ENCODE results near the gene SLC4A2.

The SLC4A2 gene

DNA sequence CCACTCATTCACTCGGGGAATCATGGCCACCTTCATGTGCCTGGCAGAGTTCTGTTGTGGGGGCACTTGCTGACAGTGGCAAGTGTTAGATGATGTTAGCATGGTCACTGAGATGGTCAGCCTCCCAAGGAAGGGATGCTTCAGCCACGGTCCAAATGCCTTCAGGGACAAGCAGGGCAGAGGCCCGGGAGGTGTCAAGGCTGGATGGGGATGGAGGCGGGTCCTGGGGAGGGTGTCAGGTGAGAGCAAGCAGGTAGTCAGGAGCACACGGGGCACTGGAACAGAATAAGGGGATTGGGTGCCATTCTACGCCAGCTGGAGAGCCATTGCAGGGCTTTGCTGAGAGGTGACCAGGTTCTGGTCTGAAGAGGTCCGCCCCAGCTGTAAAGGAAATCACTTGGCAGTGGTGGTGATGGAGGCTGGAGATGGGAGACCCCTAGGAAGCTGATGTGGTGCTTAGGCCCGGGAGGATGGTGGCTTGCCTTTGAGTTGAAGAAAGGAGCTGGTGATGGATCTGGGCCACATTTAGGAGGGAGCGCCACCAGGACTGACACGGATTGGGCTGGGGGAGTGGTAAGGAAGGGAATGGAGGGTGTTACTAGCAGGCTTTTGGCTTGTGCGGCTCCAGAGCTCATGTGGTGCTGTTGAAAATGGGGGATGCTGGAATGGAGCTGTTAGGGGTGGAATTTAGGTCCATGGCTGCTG lies 51.0 kb downstream of the SLC4A2 start:
- DNase-seq (ENCODE audit: insufficient read length, low spot score), result no peak
- no peak for FAIRE-seq

DNA sequence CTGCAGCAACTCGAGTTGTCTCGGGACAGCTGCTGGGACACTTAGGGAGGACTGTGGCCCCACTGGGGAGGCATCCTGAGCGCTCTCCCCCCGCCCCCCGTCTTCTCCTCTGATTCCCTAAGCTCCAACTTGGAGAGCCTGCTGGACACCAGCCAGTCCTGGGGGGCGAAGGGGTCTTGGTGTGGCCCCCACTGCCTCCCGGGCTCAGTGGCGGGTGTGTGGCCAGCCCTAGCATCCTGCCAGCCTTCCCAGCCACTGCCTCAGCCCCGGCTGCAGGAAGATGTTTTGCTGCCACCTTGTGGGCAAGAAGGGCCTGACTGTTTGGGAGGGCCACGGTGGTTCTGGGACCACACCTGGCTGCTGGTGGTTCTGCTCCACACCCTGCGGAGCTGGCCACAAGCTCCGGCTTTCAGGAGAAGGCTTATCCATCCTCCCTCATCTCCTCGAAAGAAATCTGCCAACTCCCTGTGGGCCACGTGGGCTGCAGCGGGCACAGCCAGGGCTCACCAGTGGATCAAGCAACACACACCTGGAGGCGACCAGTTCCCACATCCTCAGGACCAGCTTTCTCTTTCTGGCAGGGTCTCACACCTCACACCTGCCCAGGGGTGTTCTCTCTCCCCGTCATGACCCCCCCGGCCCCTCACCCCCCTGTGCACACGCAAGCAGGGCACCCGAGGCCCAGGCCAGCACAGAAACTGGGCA lies 51.7 kb downstream of the SLC4A2 start:
- FAIRE-seq (peak; percentile 63), DNase-seq (ENCODE audit: insufficient read length, low spot score) (peak; percentile 75)

DNA sequence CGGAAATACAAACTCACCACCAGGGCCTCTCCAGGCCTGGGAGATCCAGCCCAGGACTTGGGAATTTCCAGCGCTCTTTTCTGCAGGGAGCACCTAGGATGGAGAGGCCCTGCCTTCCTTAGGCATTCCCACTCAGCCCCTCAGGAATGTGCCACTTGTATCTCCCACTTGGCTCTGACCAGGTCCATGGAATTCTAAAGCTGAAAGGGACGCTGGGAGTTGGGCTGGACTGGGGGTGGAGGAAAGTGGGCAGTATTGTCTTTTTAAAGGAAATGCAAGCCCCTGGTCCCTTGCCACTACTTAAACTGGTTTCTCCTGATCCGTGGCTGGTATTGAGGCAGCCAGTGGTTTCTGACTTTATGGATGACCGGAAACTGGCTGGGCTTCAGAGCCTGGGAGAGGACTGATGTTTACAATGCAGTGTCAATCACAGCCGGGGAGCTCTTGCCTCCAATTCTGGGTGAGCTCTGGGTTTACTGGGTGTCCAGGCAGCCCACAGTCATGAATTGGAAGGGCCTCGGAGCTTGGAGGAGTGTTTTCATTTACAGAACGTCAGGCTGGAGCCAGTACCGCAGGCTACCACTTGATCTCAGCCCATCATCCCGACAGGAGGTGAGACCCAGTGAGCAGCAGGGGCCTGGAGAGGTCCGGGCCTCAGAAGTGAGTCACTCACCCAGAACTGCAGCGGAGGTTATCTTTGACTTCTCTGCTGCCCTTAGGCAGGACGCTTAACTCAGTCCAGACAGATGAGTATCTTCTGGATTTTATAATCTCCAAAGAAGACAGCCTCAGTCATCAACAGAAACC lies 54.2 kb downstream of the SLC4A2 start:
- FAIRE-seq (peak; percentile 36), DNase-seq (ENCODE audit: insufficient read length, low spot score) (peak; percentile 85)

DNA sequence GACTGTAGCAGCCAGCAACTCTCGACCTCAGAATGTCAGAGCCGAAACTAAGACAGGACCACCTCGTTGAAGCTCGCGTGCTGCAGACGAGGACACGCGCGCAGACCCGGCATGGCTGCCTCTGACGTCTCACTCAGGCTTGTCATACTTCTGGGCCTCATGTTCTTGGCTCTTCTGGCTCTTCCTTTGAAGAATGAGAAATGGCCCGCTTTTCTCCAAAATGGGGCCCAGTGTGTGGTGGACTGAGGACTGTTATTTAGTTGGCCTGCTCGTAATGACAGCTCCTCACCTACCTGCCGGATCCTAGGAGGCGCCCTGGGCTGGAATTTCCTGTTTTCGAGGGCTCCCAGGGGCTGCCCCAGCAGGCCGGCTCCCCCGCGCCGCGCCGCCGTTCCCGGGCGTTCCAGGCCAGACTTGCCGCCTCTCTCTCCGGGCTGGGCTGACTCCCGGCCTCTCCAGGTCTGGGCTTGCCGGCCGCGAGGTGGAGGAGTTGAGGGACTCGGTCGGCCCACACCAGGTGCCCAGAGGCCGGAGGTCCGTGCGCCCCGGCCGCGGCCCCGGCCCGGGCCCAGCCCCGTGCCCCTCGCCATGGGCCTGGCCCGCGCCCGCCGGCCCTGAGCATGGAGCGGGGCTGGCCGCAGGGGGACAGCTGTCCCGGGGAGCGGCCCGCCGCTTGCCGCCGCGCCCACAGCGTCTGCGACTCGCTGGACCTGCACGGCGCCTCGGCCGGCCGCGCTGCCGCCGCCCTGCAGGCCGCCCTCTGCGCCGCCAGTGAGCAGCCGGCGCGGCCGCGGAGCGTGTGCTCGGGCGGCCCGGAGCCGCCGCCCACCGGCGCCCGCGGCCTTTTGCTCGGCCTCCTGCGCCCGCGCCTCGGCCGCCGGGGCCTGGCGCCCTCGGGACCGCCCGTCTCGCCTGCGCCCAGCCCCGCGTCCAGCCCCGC lies 55.0 kb downstream of the SLC4A2 start:
- no peak for FAIRE-seq
- DNase-seq (ENCODE audit: insufficient read length, low spot score), result peak; percentile 24

DNA sequence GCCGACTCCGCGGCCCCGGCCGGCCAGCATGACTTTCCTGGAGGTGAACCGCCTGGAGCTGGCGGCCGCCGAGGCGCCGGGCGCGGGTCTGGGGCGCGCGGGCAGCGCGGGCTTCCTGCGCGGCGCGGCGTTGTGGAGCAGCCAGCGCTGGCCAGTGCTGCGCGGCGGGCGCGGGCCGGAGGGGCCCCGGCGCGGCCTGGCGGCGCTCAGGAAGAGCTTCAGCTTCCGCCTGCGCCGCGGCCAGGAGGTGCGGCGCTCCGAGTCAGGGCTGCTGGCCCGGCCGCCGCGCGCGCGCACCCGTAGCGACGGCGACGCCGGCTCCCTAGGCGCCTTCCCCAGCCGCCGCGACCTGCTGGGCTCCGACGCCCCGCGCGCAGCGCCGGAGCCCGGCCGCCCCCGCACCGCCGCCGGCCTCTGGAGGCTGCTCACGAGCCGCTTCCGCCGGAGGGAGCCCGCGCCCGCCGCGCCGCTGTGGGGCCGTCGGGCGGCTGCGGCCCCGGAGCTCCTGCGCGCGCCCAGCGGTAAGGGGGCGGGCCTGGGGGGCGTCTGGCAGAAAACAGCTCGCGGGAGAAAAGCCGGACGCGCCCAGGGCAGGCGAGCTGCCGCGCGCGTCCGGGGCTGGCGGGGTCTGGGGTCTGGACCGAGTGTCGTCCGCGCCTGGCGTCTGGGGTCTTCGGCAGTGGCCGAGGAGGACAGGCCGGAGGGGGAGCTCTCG lies 55.9 kb downstream of the SLC4A2 start:
- DNase-seq (ENCODE audit: insufficient read length, low spot score) (no peak), FAIRE-seq (no peak)

DNA sequence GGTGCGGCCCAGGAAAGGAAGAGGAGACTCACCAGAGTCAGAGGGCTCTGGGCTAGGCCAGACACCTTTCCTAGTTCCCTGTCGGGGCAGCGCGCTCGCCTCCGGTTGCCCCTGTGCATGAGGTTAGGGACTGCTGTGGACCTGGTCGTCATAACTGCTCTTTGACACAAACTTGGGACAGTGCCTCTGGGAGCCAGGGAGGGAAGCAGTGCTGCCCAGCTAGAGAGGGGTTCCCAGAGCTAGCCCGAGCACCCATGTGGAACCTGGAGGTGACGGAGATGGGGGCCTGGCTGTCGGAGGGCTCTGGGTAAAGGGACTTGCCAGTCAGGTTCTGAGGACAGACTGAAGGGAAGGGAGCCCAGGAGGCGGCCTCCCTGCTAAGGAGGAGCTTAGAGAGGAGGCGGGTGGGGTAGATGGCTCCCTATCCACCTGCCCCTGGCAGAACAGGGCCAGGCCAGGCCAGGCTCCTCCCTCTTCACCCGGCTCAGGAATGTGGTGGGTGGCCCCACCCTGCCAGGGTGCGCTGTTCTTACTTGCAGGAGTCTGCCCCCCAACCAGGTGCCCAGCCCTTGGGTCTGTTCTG lies 56.5 kb downstream of the SLC4A2 start:
- FAIRE-seq (no peak), DNase-seq (ENCODE audit: insufficient read length, low spot score) (peak; percentile 24)

DNA sequence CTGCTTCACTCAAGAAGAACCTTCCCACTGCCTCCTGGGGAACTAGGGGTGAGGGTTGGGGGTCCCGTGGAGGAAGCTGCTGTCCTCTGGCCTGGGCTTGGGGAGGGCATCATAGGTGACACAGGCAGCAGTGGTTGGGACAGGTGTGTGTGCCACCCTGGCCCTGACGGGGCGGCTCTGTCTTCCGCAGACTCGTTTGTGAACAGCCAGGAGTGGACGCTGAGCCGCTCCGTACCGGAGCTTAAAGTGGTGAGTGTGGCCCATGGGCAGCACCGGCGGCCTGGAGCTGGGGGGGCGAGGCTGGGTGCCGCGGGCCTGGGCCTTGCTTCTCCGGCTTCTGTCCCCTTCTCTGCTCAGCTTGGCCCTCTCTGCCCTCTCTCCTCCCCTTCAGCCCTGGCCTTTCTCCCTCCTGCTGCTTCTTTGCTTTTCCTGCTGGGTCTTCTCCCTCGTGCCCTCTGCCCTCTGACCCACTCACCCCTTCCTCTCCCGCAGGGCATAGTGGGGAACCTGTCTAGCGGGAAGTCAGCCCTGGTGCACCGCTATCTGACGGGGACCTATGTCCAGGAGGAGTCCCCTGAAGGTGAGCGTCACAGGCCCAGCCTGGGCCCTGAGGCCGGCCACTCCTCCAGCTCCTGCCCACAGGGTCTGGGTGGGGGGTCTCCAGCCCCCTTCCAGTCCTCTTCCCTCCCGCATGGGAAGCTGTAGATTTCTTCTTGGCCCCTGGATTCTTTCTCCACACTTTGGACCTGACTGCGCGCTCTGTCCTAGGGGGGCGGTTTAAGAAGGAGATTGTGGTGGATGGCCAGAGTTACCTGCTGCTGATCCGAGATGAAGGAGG lies 57.4 kb downstream of the SLC4A2 start:
- FAIRE-seq (no peak), DNase-seq (ENCODE audit: insufficient read length, low spot score) (no peak)

DNA sequence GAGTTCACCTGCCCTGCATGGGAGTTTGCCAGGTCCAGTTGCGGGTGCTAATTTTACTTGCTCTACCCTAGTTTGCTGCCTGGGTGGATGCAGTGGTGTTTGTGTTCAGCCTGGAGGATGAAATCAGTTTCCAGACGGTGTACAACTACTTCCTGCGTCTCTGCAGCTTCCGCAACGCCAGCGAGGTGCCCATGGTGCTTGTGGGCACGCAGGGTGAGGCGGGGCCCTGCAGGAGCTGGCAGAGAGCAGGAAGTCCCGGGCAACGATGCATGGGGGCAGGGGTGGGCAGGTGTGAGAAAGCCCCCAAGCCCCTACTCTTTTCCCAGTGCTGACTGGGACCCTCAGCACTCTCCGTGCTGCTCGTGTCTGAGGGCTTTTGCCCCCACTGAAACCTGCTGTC lies 58.2 kb downstream of the SLC4A2 start:
- FAIRE-seq (no peak), DNase-seq (ENCODE audit: insufficient read length, low spot score) (no peak)

DNA sequence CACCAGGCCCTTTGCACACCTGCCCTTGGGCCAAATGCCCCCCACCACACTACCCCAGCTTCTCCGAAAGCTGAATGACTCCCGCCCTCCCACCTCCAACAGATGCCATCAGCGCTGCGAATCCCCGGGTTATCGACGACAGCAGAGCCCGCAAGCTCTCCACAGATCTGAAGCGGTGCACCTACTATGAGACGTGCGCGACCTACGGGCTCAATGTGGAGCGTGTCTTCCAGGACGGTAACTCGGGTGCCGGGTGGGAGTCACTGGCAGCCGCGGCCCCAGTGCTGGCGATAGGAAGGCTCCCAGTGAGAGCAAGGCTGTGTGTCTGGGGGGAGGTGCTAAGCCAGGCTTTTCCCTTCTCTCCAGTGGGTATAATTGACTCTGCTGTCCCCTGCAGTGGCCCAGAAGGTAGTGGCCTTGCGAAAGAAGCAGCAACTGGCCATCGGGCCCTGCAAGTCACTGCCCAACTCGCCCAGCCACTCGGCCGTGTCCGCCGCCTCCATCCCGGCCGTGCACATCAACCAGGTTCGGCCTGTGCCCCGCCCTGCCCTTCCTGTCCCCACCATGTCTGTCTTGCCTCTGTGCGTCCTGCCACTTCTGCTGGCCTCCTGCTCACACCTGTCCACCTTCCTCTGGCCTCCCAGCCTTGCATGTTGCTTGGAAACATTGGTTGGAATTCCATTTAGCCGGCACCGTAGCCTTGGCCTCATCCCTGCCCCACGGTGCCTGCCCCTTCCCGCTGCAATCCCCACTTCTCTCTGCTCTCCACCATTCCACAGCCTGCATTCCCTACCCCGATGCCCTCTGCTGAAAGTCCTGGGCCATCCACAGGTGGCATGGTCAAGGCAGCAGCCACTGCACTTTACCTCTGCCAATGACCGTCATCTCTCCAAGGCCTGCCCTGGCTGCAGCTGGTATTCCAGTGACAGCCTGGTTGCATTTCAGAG lies 59.0 kb downstream of the SLC4A2 start:
- no peak for DNase-seq (ENCODE audit: insufficient read length, low spot score)
- FAIRE-seq, result no peak

DNA sequence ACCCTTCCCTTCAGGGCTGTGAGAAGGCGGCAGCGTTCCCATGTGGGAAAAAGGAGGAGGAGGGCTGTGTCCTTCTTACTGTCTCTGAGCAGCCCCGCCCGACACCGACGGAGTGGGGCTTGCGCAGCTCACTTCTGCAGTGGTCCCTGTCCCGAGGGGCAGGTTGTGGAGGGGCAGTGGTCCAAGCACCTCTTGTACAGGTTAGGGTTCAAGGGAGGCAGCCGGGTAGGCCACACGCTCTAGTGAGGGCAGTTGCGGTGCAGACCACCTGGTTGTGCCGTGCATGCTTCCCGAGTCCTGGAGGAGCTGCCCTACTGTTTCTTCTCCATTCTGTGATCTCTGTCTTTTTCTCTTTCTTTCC lies 59.6 kb downstream of the SLC4A2 start:
- no peak for DNase-seq (ENCODE audit: insufficient read length, low spot score)
- no peak for FAIRE-seq

DNA sequence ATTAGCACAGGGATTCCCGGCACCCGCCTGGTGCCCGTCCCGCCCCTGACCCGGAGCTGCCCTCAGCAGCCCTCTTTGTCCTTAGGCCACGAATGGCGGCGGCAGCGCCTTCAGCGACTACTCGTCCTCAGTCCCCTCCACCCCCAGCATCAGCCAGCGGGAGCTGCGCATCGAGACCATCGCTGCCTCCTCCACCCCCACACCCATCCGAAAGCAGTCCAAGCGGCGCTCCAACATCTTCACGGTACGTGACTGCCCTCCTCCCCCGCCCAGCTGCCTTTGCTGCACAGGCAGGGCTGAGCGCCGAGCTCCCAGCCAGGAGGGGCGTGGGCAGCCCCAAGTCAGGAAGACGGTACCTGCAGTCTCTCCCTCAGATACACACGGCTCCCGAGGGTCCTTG lies 60.5 kb downstream of the SLC4A2 start:
- DNase-seq (ENCODE audit: insufficient read length, low spot score), result no peak
- no peak for FAIRE-seq

DNA sequence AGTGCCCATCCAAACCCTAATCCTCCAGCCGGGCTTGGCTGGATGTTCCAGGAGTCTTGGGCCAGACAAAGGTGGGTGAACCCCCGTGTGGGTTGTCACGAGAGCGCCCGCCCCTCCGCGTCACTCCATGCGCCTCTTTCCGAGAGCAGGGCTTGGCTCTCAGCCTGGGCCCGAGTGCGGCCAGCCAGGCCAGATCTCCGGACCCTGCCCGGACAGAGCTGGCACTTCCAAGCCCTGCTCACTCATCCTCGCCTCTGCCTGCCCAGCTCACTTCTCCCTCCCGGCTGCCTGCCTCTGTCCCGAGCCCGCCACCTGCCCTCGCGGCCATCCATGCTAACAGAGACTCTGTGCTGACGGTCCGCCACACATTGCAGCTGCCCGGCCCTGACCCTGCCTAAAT lies 61.5 kb downstream of the SLC4A2 start:
- FAIRE-seq, result no peak
- no peak for DNase-seq (ENCODE audit: insufficient read length, low spot score)

DNA sequence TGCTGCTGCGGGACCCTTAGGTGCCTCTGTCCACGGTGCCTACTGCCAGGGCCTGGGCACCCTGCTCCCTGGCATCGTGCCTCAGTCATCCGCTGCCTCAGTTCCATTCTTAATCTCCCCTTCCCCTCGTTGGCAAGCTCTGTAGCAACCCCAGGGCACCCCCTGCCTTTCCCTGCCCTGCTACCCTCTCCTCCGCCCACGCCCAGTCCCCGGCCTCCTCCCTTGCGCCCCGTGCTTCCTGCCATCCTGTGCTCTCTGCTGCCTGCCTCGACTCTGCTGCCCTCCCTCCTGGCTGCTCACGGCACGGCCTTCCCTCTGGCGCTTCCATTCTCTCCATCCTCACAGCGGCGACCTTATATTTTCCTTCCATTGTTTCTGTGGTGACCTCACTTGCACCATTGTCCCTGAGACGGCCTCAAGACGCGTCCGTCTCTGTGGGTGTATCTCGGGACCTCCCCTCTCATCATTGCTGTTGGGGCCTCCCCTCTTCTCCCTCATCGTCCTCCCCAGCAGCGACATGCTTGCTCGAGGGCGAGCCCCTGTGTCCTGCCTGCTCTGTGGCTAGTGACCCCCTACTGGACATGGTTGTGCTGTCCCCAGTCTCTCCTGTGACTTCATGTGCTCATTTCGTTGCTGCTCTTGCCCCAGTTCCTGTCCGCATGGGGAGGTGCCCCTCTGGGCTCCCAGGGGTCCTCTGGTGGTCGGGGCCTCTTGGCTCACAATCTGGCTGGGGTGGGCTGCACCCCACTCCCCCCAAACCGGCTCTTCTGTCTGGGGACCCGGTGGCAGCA lies 62.2 kb downstream of the SLC4A2 start:
- DNase-seq (ENCODE audit: insufficient read length, low spot score), result no peak
- FAIRE-seq, result no peak

DNA sequence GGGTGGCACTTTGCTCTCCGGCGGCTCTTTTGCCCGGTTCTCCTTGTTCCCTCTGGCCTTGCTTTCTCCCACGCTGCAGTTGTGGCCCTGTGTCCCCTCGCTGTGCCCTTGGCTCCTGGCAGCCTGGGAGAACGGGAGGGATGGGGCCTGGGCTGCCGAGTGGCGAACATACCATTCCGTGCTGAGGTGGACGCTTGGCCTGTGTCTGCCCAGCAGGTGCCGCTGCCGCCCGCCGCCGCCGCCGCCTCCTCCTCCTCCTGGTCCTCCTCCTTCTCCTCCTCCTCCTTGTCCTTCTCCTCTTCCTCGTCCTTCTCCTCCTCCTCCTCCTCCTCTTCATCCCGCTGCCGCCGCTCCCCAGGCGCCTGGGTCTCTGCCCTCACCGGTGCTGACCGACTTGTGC lies 62.9 kb downstream of the SLC4A2 start:
- DNase-seq (ENCODE audit: insufficient read length, low spot score) (no peak), FAIRE-seq (no peak)

DNA sequence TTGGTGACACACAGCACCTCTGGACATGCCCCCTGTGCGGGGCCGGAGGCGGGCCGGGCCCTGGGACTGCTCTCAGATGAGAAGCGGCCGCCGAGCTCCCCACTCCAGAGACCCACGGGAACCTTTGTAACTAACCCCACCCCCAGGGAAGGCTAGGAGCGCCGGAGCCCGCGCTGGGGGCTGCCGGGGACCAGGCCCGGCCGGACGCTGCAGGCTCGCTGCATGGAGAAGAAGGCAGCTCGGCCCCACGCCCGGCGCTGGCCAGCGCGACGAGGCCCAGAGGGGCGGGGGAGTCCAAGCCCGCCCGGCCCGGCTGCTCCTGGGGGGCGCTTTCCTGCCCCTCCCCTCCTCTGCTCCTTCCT lies 63.4 kb downstream of the SLC4A2 start:
- FAIRE-seq (no peak), DNase-seq (ENCODE audit: insufficient read length, low spot score) (no peak)

DNA sequence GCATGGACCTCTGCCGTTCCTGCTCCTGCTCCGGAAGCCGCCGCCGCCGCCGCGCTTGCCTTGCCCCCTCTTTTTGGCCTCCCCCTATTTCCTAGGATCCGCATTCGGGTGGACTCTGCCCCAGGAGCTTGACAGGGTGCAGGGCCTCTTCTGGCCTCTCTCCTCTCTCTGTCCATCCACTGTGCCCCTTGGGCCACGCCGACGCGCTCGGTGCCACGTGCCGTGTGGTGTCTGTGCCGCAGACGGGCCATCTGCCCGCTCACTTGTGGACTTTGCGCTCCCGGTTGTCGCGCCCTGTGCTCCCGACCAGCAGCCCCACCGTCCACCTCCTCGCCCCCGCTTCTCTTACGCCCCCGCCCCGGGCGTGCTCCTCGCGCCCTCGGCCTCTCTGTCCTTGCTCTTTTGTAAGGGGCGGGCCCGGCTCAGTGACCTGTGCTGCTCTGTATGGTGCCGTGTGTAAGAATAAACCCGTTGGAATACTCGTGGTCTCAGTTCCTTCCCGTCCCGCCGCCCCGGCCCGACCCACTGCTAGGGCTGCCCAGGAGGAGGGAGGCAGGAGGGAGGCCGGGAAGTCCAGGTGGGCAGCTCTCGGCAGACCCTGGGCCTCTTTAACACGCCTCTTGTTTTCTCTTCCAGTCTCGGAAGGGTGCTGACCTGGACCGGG lies 63.9 kb downstream of the SLC4A2 start:
- FAIRE-seq (no peak), DNase-seq (ENCODE audit: insufficient read length, low spot score) (no peak)

Measured in HTR-8/SVneo (cell line).